Measurements from ENCODE around the gene OLFML2A. TPM values are rescaled to one million over a fixed set of nuclear protein-coding genes. Genes with fewer than 3 reads are reported as not detected.
"Not testable (repeated sequence)": the region's sequence is repeated elsewhere in the genome, so short reads cannot be mapped to it uniquely, and the experiment has no call there.

The OLFML2A gene
- total and polyA plus RNA-seq, 2 donors (not counting 1 experiment from before 2014, with no cell fraction given), result 0.76 to 0.88 TPM

DNA sequence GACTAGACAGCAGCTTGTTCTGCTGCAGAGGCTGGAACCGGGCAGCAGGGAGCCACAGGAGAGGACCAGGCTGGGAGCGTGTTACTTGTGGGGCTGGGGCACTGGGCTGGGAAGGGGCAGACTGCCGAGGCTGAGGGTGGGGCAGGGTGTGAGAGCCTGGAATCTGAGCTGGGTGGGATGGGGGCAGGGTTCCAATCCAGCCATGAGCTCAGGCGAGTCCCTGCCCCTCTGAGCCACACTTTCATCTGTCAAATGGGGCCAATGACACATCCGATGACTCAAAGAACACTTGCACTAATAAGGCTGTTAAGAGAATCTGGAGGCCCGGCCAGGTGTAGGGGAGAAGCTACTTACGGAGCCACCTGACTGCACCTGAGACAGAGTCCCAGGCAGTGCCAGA lies 57.7 kb downstream of the OLFML2A start:
- H3K27me3 Mint-ChIP-seq, result peaks cover 19% of the 10 kb centered on the region
- no peak for DNase-seq
- H3K27ac Mint-ChIP-seq, result no peak overlapping the region
- intact Hi-C loops (cut with micrococcal nuclease), result no loop called here
- WGBS (ENCODE audit: insufficient coverage), result 81% methylated on average over 3 of the region's 7 CpGs
- POLR2A ChIA-PET, result no interaction called here
- no peak overlapping the region for H3K4me3 ChIP-seq (ENCODE audit: control extremely low read depth in 1 of 5, extremely low read depth in 1 of 5, insufficient read depth in 1 of 5, low read depth in 2 of 5, low read length in 4 of 5)
- H3K4me3 Mint-ChIP-seq, result no peak overlapping the region
- peaks cover 0 to 8% (median 2%) of the 10 kb centered on the region in 4 experiments for H3K27me3 ChIP-seq (replicated peaks in 1 of 4; ENCODE audit: control extremely low read depth in 1 of 4, control insufficient read depth in 3 of 4, insufficient read depth in 4 of 4, low read length in 3 of 4)
- H3K27ac ChIP-seq (ENCODE audit: low read length in 2 of 2), result no peak overlapping the region
- CTCF ChIA-PET, result interaction anchor here (0.7 kb wide), 1 partner anchor 60 kb away, joined by 3 read pairs; no protein-coding TSS in a partner anchor
- no peaks in the 10 kb centered on the region for H3K79me2 ChIP-seq (ENCODE audit: control insufficient read depth, insufficient read depth, low read length)
- no peaks in the 10 kb centered on the region for H3K9me3 ChIP-seq (ENCODE audit: control extremely low read depth in 1 of 3, control insufficient read depth in 2 of 3, insufficient read depth in 1 of 3, low read length in 2 of 3)
- no peak for ATAC-seq (ENCODE audit: low read depth)
- no peaks in the 10 kb centered on the region for H3K4me1 Mint-ChIP-seq
- no peaks in the 10 kb centered on the region for H3K9me3 Mint-ChIP-seq (ENCODE audit: insufficient read depth)
- TF ChIP-seq, protein P1, sequence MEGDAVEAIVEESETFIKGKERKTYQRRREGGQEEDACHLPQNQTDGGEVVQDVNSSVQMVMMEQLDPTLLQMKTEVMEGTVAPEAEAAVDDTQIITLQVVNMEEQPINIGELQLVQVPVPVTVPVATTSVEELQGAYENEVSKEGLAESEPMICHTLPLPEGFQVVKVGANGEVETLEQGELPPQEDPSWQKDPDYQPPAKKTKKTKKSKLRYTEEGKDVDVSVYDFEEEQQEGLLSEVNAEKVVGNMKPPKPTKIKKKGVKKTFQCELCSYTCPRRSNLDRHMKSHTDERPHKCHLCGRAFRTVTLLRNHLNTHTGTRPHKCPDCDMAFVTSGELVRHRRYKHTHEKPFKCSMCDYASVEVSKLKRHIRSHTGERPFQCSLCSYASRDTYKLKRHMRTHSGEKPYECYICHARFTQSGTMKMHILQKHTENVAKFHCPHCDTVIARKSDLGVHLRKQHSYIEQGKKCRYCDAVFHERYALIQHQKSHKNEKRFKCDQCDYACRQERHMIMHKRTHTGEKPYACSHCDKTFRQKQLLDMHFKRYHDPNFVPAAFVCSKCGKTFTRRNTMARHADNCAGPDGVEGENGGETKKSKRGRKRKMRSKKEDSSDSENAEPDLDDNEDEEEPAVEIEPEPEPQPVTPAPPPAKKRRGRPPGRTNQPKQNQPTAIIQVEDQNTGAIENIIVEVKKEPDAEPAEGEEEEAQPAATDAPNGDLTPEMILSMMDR (IDR thresholded peaks at IDR 0.05), result no peak
- TF ChIP-seq EZH2 (IDR thresholded peaks at IDR 0.05; ENCODE audit: borderline replicate concordance, insufficient read depth, low read depth, low read length, poor library complexity, severe bottlenecking), result no peak
- H3K4me2 ChIP-seq (replicated peaks; ENCODE audit: low read depth, low read length, poor library complexity, severe bottlenecking), result no peak overlapping the region
- H3K9ac ChIP-seq (ENCODE audit: low read length), result no peak overlapping the region
- H2AFZ ChIP-seq (ENCODE audit: insufficient read depth, low read depth, low read length, poor library complexity, severe bottlenecking), result no peak overlapping the region
- H4K20me1 ChIP-seq (ENCODE audit: control insufficient read depth, insufficient read depth, low read length, poor library complexity, severe bottlenecking), result no peaks in the 10 kb centered on the region
- no peaks in the 10 kb centered on the region for H3K4me1 ChIP-seq (ENCODE audit: control insufficient read depth in 2 of 2, insufficient read depth in 2 of 2, low read length in 2 of 2)
- H3K36me3 ChIP-seq (replicated peaks in 1 of 2; ENCODE audit: control extremely low read depth in 1 of 2, control insufficient read depth in 1 of 2, extremely low read depth in 1 of 2, insufficient read depth in 2 of 2, low read length in 1 of 2), result no peaks in the 10 kb centered on the region

DNA sequence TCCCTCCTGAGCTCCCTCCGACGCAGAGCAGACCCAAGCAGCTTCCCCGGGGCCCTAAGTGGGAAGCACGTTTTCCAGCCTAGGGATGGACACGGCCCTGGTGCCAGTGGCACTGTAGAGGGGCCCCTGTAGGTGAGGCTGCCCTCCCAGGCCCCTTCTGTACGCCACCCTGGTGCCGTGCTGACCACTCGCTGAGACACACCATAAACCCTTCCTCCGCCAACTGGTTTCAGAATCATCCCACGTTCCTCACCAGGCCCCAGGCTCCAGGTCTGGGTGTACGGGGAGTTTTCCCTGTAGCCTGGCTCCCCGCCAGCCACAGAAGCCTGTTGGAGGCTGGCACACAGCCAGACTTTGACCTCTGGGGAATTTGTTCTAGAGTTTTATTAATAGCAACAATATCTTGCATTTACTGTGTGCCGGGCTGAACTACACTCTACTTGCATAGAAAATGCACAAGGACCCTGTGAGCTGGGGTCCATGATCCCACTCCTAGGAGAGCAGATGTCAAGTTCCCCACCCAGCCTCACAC lies 58.2 kb downstream of the OLFML2A start:
- H3K27ac Mint-ChIP-seq, result no peak overlapping the region
- no peaks in the 10 kb centered on the region for H3K9me3 ChIP-seq (ENCODE audit: control extremely low read depth in 1 of 3, control insufficient read depth in 2 of 3, insufficient read depth in 1 of 3, low read length in 2 of 3)
- DNase-seq (no peak), ATAC-seq (ENCODE audit: low read depth) (no peak)
- no peaks in the 10 kb centered on the region for H3K9me3 Mint-ChIP-seq (ENCODE audit: insufficient read depth)
- TF ChIP-seq, protein P1 (IDR thresholded peaks at IDR 0.05), result no peak
- no peak for TF ChIP-seq EZH2 (IDR thresholded peaks at IDR 0.05; ENCODE audit: borderline replicate concordance, insufficient read depth, low read depth, low read length, poor library complexity, severe bottlenecking)
- CTCF ChIA-PET, result interaction anchor here (0.7 kb wide), 1 partner anchor 60 kb away, joined by 3 read pairs; no protein-coding TSS in a partner anchor
- H2AFZ ChIP-seq (ENCODE audit: insufficient read depth, low read depth, low read length, poor library complexity, severe bottlenecking), result no peak overlapping the region
- no peaks in the 10 kb centered on the region for H3K4me1 ChIP-seq (ENCODE audit: control insufficient read depth in 2 of 2, insufficient read depth in 2 of 2, low read length in 2 of 2)
- H3K36me3 ChIP-seq (replicated peaks in 1 of 2; ENCODE audit: control extremely low read depth in 1 of 2, control insufficient read depth in 1 of 2, extremely low read depth in 1 of 2, insufficient read depth in 2 of 2, low read length in 1 of 2), result no peaks in the 10 kb centered on the region
- no peak overlapping the region for H3K4me3 Mint-ChIP-seq
- no peaks in the 10 kb centered on the region for H4K20me1 ChIP-seq (ENCODE audit: control insufficient read depth, insufficient read depth, low read length, poor library complexity, severe bottlenecking)
- H3K27me3 Mint-ChIP-seq, result peaks cover 19% of the 10 kb centered on the region
- no peak overlapping the region for H3K9ac ChIP-seq (ENCODE audit: low read length)
- WGBS (ENCODE audit: insufficient coverage), result 72% methylated on average over 6 of the region's 13 CpGs
- POLR2A ChIA-PET, result no interaction called here
- intact Hi-C loops (cut with micrococcal nuclease), result no loop called here
- no peak overlapping the region for H3K4me2 ChIP-seq (replicated peaks; ENCODE audit: low read depth, low read length, poor library complexity, severe bottlenecking)
- no peak overlapping the region for H3K27ac ChIP-seq (ENCODE audit: low read length in 2 of 2)
- H3K79me2 ChIP-seq (ENCODE audit: control insufficient read depth, insufficient read depth, low read length), result no peaks in the 10 kb centered on the region
- no peak overlapping the region for H3K4me3 ChIP-seq (ENCODE audit: control extremely low read depth in 1 of 5, extremely low read depth in 1 of 5, insufficient read depth in 1 of 5, low read depth in 2 of 5, low read length in 4 of 5)
- H3K4me1 Mint-ChIP-seq, result no peaks in the 10 kb centered on the region
- H3K27me3 ChIP-seq (replicated peaks in 1 of 4; ENCODE audit: control extremely low read depth in 1 of 4, control insufficient read depth in 3 of 4, insufficient read depth in 4 of 4, low read length in 3 of 4), result peaks cover 0 to 11% (median 2%) of the 10 kb centered on the region in 4 experiments

DNA sequence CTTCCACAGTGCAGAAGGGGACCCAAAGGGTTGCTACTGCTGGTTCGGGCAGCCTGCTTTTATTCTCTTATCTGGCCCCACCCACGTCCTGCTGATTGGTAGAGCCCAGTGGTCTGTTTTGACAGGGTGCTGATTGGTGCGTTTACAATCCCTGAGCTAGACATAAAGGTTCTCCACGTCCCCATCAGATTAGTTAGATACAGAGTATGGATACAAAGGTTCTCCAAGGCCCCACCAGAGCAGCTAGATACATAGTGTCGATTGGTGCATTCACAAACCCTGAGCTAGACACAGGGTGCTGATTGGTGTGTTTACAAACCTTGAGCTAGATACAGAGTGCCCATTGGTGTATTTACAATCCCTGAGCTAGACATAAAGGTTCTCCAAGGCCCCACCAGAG lies 61.2 kb downstream of the OLFML2A start:
- H3K27ac Mint-ChIP-seq; H3K9me3 ChIP-seq (ENCODE audit: control extremely low read depth in 1 of 3, control insufficient read depth in 2 of 3, insufficient read depth in 1 of 3, low read length in 2 of 3); intact Hi-C loops (cut with micrococcal nuclease); H3K4me1 Mint-ChIP-seq; H3K9me3 Mint-ChIP-seq (ENCODE audit: insufficient read depth); H2AFZ ChIP-seq (ENCODE audit: insufficient read depth, low read depth, low read length, poor library complexity, severe bottlenecking); H3K27me3 ChIP-seq (replicated peaks in 1 of 4; ENCODE audit: control extremely low read depth in 1 of 4, control insufficient read depth in 3 of 4, insufficient read depth in 4 of 4, low read length in 3 of 4); H3K27ac ChIP-seq (ENCODE audit: low read length in 2 of 2); H4K20me1 ChIP-seq (ENCODE audit: control insufficient read depth, insufficient read depth, low read length, poor library complexity, severe bottlenecking); DNase-seq; H3K9ac ChIP-seq (ENCODE audit: low read length); H3K4me3 Mint-ChIP-seq; ATAC-seq (ENCODE audit: low read depth); H3K79me2 ChIP-seq (ENCODE audit: control insufficient read depth, insufficient read depth, low read length); H3K4me1 ChIP-seq (ENCODE audit: control insufficient read depth in 2 of 2, insufficient read depth in 2 of 2, low read length in 2 of 2); H3K4me3 ChIP-seq (ENCODE audit: control extremely low read depth in 1 of 5, extremely low read depth in 1 of 5, insufficient read depth in 1 of 5, low read depth in 2 of 5, low read length in 4 of 5); H3K4me2 ChIP-seq (replicated peaks; ENCODE audit: low read depth, low read length, poor library complexity, severe bottlenecking); H3K36me3 ChIP-seq (replicated peaks in 1 of 2; ENCODE audit: control extremely low read depth in 1 of 2, control insufficient read depth in 1 of 2, extremely low read depth in 1 of 2, insufficient read depth in 2 of 2, low read length in 1 of 2): not testable (repeated sequence)
- POLR2A ChIA-PET, result interaction anchor here (0.6 kb wide), 1 partner anchor 59 kb away, joined by 4 read pairs; no protein-coding TSS in a partner anchor
- CTCF ChIA-PET, result interaction anchor here (0.7 kb wide), 1 partner anchor 65 kb away, joined by 3 read pairs; no protein-coding TSS in a partner anchor
- peaks cover 12% of the 10 kb centered on the region for H3K27me3 Mint-ChIP-seq
- WGBS (ENCODE audit: insufficient coverage), result no CpG with 5 or more reads among the region's 5 CpGs

All from B cell (primary cell).